Panc1 (cell line): ENCODE measurements around the gene CLHC1.

Experiments used
- REST ChIP-seq, 2 experiments: IDR thresholded peaks; 2 replicates each; pipeline ENCODE4 v1.6.1; 2011 to 2012; ENCODE audit warnings: low read depth in 2 of 2, control low read depth in 1 of 2, low read length in 1 of 2, mild to moderate bottlenecking in 1 of 2, moderate library complexity in 1 of 2; ENCODE audit not compliant: insufficient read depth in 1 of 2
- TCF7L2 ChIP-seq: IDR thresholded peaks from 2 replicates; pipeline ENCODE4 v1.6.1; 2011; ENCODE audit warnings: mild to moderate bottlenecking, low read depth, low read length, inconsistent platforms
- TF ChIP-seq, protein P1 (sequence below): fragments of 450-650 bp; IDR thresholded peaks from 2 replicates; pipeline ENCODE4 v1.5.1; 2017; ENCODE audit warnings: mild to moderate bottlenecking

- TF ChIP-seq, protein P1, sequence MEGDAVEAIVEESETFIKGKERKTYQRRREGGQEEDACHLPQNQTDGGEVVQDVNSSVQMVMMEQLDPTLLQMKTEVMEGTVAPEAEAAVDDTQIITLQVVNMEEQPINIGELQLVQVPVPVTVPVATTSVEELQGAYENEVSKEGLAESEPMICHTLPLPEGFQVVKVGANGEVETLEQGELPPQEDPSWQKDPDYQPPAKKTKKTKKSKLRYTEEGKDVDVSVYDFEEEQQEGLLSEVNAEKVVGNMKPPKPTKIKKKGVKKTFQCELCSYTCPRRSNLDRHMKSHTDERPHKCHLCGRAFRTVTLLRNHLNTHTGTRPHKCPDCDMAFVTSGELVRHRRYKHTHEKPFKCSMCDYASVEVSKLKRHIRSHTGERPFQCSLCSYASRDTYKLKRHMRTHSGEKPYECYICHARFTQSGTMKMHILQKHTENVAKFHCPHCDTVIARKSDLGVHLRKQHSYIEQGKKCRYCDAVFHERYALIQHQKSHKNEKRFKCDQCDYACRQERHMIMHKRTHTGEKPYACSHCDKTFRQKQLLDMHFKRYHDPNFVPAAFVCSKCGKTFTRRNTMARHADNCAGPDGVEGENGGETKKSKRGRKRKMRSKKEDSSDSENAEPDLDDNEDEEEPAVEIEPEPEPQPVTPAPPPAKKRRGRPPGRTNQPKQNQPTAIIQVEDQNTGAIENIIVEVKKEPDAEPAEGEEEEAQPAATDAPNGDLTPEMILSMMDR: no peak
- TF ChIP-seq REST (IDR thresholded peaks at IDR 0.05; ENCODE audit: insufficient read depth in 1 of 2, low read depth in 2 of 2, low read length in 1 of 2) (no peak), TCF7L2 (no peak)
These were observed 80.2 kb downstream of the CLHC1 start for GRCh38 chr2:55151733-55152433.
